Body of pancreas (tissue), 4 donors: Measurements from ENCODE around the gene ATP10D.

Source experiments
- CTCF ChIP-seq, 7 experiments: fragments of 450-650 bp in 4 of 7; fragments of 200-600 bp in 3 of 7; sonication (generic) in 3 of 7; IDR thresholded peaks; one replicate each; pipeline ENCODE4 v1.5.1; 2016 to 2019; ENCODE audit warnings: antibody characterized with exemption in 7 of 7
- POLR2A ChIP-seq, 3 donors: fragments of 450-650 bp; IDR thresholded peaks; one replicate each; pipeline ENCODE4 v1.6.1; 2016; ENCODE audit warnings: antibody characterized with exemption in 3 of 3, mild to moderate bottlenecking in 2 of 3

GRCh38 chr4:47612116-47613023 lies 127.3 kb downstream of the ATP10D start:
- TF ChIP-seq CTCF (IDR thresholded peaks at IDR 0.05) (no peak), POLR2A (IDR thresholded peaks at IDR 0.05) (no peak)
